ENCODE results near the gene NT5M.

Gene NT5M

DNA sequence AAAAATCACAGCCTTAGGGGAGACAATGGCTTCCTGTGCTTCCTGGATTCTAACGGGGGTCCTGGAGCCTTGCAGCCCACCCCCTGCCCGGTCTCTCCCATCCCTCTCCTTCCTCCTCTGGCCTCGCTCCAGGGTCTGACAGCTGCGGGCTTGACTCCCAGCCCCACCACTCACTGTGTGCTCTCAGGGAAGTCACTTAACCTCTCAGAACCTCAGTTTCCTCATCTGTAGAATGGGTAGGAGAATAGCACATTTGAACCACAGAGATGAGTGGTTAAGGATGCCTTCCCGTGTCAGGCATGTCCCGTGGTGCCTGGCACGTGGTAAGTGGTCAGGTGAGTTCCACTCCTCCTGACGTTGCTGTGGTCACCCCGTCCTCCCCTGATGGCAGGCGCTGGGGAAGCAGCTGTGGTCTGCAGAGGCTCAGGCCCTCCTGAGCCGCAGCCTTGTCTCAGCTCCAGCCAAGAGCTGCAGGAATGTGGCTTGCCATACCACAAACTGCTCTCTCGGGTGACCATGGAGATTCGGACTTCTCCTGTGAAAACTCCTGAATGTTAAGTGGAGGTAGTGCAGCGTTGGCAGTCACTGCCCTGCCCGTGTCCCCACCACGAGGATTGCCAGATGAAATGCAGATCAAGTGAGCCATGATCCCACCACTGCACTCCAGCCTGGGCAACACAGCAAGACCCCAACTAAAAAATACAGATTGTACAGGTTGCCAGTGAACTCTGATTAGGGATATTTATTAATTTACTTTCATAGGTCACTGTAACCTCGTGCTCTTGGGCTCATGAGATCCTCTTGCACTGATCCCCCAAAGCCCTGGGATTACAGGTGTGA, 85.7 kb downstream of the NT5M start:
- in situ Hi-C loops (cut with HindIII; ENCODE audit: low sequenced_read_pairs) = no loop called here
- TF ChIP-seq, protein P1, sequence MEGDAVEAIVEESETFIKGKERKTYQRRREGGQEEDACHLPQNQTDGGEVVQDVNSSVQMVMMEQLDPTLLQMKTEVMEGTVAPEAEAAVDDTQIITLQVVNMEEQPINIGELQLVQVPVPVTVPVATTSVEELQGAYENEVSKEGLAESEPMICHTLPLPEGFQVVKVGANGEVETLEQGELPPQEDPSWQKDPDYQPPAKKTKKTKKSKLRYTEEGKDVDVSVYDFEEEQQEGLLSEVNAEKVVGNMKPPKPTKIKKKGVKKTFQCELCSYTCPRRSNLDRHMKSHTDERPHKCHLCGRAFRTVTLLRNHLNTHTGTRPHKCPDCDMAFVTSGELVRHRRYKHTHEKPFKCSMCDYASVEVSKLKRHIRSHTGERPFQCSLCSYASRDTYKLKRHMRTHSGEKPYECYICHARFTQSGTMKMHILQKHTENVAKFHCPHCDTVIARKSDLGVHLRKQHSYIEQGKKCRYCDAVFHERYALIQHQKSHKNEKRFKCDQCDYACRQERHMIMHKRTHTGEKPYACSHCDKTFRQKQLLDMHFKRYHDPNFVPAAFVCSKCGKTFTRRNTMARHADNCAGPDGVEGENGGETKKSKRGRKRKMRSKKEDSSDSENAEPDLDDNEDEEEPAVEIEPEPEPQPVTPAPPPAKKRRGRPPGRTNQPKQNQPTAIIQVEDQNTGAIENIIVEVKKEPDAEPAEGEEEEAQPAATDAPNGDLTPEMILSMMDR (IDR thresholded peaks at IDR 0.05; ENCODE audit: low read depth, low read length, missing control alignments) = no peak
- H3K4me3 ChIP-seq (ENCODE audit: low read depth, low read length) = no peak overlapping the region
- peak; percentile 81 for DNase-seq (ENCODE audit: low read depth)

DNA sequence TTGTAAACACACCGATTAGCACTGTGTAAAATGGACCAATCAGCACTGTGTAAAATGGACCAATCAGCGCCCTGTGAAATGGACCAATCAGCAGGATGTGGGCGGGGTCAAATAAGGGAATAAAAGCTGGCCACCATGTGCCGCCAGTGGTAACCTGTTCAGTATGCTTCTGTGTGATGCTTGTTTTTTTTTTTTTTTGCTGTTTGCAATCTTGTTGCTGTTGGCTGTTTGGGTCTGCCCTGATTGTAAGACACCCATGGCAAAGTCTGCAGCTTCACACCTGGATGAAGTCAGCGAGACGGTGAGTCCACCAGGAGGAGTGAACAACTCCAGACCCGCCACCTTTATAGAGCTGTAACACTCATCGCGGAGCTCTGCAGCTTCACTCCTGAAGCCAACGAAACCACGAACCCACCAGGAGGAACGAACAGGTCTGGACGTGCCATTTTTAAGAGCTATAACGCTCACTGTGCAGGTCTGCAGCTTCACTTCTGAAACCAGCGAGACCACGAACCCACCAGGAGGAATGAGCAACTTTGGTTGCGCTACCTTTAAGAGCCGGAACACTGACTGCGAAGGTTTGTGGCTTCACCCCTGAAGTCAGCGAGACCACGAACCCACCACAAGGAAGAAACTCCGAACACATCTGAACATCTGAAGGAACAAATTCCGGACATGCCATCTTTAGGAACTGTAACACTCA, 88.6 kb downstream of the NT5M start:
- H3K4me3 ChIP-seq (ENCODE audit: low read depth, low read length) = no peak overlapping the region
- TF ChIP-seq, protein P1 (IDR thresholded peaks at IDR 0.05; ENCODE audit: low read depth, low read length, missing control alignments) = no peak
- in situ Hi-C loops (cut with HindIII; ENCODE audit: low sequenced_read_pairs) = no loop called here
- DNase-seq (ENCODE audit: low read depth) = no peak

DNA sequence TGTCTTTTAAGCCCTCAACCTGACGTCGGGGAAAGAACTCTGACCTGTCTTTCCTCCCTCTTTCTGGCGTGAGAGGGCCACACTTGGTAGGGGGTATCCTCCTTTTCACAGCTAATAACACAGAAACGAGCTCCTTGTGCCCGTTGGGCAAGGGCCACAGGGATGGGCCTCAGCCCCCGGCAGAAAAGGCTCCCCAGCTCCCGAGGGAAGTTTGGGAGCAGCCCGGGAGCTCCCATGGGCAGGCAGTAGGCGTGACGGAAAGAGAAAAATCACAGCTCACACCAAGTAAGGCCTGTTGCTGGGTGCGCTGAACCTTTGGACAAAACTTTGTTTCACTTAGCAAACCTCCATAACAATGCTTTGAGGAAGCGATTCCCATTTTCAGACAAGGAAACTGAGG, 90.8 kb downstream of the NT5M start:
- in situ Hi-C loops (cut with HindIII; ENCODE audit: low sequenced_read_pairs) = no loop called here
- DNase-seq (ENCODE audit: low read depth) = no peak
- no peak overlapping the region for H3K4me3 ChIP-seq (ENCODE audit: low read depth, low read length)
- TF ChIP-seq, protein P1 (IDR thresholded peaks at IDR 0.05; ENCODE audit: low read depth, low read length, missing control alignments) = no peak

DNA sequence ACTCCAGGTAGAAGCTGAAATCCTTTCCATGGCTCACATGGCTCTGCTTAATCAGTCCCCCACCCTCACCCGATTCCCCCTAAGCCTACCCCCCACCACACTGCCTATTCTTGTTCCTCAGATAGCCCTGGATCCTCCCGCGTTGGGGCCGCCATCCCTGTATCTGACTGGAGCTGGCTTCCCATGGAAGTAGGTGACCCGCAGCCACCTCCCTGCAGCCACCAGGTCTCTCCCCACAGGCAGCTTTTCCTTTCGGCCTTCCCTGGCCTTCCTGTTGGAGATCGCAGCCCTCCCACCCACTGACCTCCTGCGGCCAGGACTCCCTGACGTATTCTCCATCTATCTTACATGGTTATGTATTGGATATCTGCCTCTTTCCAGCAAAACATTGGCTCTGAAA, 91.3 kb downstream of the NT5M start:
- in situ Hi-C loops (cut with HindIII; ENCODE audit: low sequenced_read_pairs) = no loop called here
- no peak overlapping the region for H3K4me3 ChIP-seq (ENCODE audit: low read depth, low read length)
- DNase-seq (ENCODE audit: low read depth) = no peak
- TF ChIP-seq, protein P1 (IDR thresholded peaks at IDR 0.05; ENCODE audit: low read depth, low read length, missing control alignments) = no peak

DNA sequence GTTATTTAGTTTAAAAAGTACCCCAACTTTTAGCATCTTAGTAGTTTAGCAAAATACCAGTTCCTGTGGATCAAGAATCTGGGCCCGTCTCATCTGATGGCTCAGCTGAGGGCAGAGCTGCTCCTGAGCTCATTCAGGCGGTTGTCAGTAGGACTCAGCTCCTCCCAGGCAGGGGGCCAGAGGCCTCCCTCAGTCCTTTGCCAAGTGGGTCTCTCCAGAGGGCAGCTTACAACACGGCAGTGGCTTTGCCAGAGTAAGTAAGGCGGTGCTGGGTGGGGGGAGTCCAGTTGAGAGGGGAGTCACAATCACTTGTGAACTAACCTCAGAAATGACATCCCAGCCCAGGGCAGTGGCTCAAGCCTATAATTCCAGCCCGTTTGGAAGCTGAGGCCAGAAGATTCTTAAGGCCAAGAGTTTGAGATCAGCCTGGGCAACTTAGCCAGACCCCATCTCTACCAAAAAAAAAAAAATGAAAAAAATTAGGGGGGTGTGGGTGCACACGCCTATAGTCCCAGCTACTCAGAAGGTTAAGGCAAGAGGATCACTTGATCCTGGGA, 92.2 kb downstream of the NT5M start:
- TF ChIP-seq, protein P1 (IDR thresholded peaks at IDR 0.05; ENCODE audit: low read depth, low read length, missing control alignments) = no peak
- DNase-seq (ENCODE audit: low read depth) = no peak
- in situ Hi-C loops (cut with HindIII; ENCODE audit: low sequenced_read_pairs) = no loop called here
- H3K4me3 ChIP-seq (ENCODE audit: low read depth, low read length) = no peak overlapping the region

DNA sequence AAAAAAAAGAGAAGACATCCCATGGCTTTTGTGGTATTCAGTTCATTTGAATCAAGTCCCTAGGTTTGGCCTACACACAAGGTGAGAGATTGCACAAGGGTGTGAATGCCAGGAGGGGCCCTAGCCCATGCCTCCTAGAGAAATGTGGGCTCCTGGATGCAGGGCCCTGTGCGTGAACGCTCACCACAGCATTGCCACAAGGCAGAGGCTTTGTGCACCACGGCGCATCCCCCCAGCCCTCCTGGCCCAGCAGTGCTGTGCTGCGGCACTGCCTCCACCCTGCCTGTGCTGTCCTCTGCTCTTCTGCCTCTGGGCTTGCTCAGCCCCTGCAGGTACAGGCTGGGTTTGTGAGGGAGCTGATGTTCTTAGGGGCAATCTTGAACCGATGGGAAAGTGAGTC, 92.7 kb downstream of the NT5M start:
- TF ChIP-seq, protein P1 (IDR thresholded peaks at IDR 0.05; ENCODE audit: low read depth, low read length, missing control alignments) = no peak
- no peak for DNase-seq (ENCODE audit: low read depth)
- in situ Hi-C loops (cut with HindIII; ENCODE audit: low sequenced_read_pairs) = no loop called here
- H3K4me3 ChIP-seq (ENCODE audit: low read depth, low read length) = no peak overlapping the region

Data from astrocyte of the cerebellum (primary cell).